Activated T-cell treated with anti-CD3 and anti-CD28 coated beads, Interleukin-2, amount 50 U/mL, for 1 hour (primary cell): ENCODE data around the gene AGBL4.

Experiments used
- DNase-seq: peaks from one replicate; pipeline ENCODE4 v3.0.0-alpha.2; 2020

The AGBL4 gene

DNA sequence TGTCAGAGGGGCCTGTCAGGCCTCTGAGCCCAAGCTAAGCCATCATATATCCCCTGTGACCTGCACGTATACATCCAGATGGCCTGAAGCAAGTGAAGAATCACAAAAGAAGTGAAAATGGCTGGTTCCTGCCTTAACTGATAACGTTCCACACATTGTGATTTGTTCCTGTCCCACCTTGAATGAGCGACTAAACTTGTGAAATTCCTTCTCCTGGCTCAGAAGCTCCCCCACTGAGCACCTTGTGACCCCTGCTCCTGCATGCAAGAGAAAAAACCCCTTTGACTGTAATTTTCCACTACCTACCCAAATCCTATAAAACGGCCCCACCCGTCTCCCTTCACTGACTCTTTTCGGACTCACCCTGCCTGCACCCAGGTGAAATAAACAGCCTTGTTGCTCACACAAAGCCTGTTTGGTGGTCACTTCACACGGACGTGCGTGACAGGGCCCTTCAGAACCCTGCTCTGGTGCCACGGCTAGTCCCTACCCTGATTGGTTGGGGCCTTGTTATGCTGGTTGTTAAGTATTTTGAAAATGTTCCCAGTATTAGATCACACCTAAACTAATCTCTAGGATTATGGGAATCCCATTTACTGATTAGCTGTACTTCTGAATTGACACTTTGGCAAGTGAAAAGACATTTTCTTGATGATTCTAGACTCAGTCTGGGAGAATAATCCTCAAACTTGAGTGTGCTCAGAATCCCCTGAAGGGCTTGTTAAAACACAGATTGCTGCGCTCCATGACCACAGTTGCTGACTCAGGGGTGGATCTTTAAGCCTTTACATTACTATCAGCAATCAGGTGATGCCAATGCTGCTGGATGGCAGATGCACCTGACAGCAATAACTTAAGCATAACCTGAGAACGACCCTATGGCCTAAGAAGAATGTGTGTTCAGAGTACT lies 1523.0 kb downstream of the AGBL4 start:
- no peak for DNase-seq

DNA sequence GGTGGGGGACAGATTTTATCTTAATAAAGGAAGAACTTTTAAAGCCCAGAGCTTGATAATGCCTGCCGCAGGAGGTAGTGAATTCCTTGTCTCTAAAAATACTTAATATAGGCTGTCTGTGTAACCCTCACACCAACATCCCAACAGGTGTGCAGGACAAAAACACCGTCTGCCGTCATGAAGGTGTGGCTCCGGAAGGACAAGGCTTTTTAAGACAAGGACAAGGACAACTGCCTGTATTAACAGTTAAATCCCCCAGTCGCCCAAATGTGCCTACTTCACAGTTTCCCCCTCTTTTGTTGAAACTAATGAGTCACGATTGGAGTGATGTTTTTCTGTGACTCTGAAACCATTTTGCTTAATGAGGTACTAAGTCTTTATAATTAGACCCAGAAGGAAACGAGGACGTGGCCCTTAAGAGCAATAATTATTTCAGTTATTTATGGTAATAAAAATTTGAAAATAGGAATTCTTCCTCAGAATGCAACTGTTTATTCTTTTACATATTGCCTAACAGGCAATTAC lies 1524.5 kb downstream of the AGBL4 start:
- no peak for DNase-seq

DNA sequence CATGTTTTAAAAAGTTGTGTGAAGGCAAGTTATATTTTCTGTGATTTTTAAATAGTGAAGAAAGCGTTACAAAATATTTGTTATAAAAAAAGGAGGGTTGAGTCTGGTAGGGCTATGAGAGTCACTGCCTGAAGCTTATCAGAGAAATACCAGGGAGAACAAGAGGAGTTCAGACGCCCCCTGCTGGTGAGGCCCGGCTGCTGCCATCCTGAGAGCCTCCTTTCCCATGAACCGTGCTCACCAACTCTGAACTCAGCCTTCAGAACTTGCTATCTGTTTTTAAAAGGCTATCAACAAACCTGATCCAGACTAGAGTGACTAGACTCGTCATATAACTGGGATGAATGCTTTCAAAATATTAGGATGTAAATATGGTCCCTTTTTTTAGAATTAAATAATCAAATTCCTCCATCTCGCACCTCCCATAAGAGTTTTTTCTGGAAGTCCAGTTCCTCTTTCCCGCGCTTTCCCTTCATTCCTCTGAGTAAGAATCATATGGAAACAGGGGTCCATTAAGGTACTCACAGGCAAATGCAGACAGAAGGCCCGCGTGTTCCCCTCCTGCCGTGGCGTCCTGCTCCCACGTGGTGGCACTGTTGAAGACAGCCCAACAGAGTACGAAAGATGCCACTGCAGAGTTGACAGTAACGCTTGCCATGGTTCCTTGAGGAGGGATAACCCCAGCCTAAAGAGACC lies 1525.5 kb downstream of the AGBL4 start:
- DNase-seq, result peak; percentile 67

- DNase-seq, result no peak
Observed at GRCh38 chr1:48495911-48496310, 1527.8 kb downstream of the AGBL4 start.

DNA sequence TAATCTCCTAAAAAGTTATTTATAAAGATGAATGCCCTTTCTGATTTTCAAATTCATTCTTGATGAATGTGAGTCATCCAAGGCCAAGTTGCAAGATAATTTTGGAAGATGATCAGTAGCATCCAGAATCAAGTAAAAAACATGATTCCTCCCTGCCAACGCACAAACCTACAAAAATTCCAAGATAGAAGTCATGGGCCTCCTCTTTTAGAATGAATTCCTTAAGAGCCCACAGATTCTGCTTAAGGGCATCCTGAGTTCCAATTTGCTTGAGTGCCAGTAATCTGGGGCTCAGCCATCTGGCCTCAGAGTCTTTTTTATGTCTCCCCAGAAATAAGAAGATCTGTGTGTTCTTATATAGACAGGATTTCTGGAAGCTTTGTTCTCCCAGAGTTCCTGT lies 1528.6 kb downstream of the AGBL4 start:
- DNase-seq, result no peak

DNA sequence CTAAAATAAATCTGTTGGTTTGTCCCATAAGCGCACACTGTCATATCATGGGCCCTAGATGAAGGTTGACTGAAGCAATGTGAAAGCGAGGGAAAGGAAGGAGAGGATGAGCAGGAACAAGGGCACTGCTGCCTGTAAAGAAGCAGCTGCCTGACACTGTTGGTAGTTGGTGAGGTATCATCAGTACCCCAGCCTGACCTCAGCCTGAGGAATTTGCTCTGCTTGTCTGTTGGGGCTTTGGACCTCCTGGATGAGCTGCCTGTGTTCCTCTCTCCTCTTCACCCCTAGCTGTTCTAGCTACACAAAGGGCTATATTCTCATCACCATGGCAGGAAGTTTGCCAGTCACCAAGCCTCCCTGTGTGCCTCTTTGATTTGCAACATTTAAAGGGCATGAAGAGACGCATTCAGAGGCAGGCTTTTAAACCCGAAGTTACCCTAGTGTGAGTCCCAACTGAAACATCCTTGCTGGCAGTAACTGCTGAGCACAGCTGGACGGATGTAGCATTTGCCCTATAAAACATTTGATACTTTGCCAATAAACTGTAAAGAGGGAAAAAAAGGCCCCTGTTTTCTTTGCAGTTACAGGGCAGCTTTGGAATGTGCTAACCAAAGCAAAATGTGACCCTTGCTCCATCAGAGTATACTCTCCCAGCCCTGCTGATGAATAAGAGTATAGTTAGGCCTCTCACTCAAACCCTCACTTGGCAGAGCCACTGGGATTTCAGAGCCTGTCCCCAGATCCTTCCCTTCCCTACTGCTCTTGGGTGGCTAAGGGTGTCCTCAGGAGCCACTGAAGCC lies 1529.6 kb downstream of the AGBL4 start:
- DNase-seq, result no peak

- no peak for DNase-seq
Observed at GRCh38 chr1:48493041-48493440, 1530.7 kb downstream of the AGBL4 start.

- DNase-seq, result no peak
Observed at GRCh38 chr1:48492392-48492791, 1531.4 kb downstream of the AGBL4 start.

GRCh38 chr1:48488721-48489120 lies 1535.0 kb downstream of the AGBL4 start:
- DNase-seq, result no peak
